ENCODE data around the gene ADAMTS4. TPM values are rescaled to one million over a fixed set of nuclear protein-coding genes. Genes with fewer than 3 reads are reported as not detected.

The ADAMTS4 gene, protein sequence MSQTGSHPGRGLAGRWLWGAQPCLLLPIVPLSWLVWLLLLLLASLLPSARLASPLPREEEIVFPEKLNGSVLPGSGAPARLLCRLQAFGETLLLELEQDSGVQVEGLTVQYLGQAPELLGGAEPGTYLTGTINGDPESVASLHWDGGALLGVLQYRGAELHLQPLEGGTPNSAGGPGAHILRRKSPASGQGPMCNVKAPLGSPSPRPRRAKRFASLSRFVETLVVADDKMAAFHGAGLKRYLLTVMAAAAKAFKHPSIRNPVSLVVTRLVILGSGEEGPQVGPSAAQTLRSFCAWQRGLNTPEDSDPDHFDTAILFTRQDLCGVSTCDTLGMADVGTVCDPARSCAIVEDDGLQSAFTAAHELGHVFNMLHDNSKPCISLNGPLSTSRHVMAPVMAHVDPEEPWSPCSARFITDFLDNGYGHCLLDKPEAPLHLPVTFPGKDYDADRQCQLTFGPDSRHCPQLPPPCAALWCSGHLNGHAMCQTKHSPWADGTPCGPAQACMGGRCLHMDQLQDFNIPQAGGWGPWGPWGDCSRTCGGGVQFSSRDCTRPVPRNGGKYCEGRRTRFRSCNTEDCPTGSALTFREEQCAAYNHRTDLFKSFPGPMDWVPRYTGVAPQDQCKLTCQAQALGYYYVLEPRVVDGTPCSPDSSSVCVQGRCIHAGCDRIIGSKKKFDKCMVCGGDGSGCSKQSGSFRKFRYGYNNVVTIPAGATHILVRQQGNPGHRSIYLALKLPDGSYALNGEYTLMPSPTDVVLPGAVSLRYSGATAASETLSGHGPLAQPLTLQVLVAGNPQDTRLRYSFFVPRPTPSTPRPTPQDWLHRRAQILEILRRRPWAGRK
- 0.61 TPM for total RNA-seq
- polyA plus RNA-seq = 3.0 TPM
- long read RNA-seq, donor 1 = 0 reads
- long read RNA-seq, donor 2, full-length matches to known transcripts = 1 of 1 reads
- long read RNA-seq, donor 2, partial matches to known transcripts = 0 of 1 reads
- long read RNA-seq, donor 2, other reads (novel, unspliced or antisense) = 0 of 1 reads
- long read RNA-seq, donor 3, partial matches to known transcripts = 48 of 77 reads
- long read RNA-seq, donor 3, other reads (novel, unspliced or antisense) = 28 of 77 reads
- long read RNA-seq, donor 4, partial matches to known transcripts = 22 of 49 reads
- long read RNA-seq, donor 4, other reads (novel, unspliced or antisense) = 27 of 49 reads
- long read RNA-seq, donor 5 = 0 reads
- long read RNA-seq, donor 6, full-length matches to known transcripts = 2 of 2 reads
- long read RNA-seq, donor 6, partial matches to known transcripts = 0 of 2 reads
- long read RNA-seq, donor 6, other reads (novel, unspliced or antisense) = 0 of 2 reads
- long read RNA-seq, donor 7, partial matches to known transcripts = 44 of 166 reads
- long read RNA-seq, donor 7, other reads (novel, unspliced or antisense) = 122 of 166 reads
- long read RNA-seq, donor 8 = 0 reads
- long read RNA-seq, donor 9, full-length matches to known transcripts = 1 of 1 reads
- long read RNA-seq, donor 9, partial matches to known transcripts = 0 of 1 reads
- long read RNA-seq, donor 9, other reads (novel, unspliced or antisense) = 0 of 1 reads
- long read RNA-seq, donor 10 = 0 reads

GRCh38 chr1:161198897-161199431 lies at the start of gene ADAMTS4:
Gene ADAMTS4 (minus strand): TSS chr1:161199054. CDS start chr1:161198627, 427 bp downstream.
- H3K4me1 ChIP-seq (ENCODE audit: control insufficient read depth in 2 of 2, insufficient read depth in 2 of 2, low read length in 2 of 2) = peaks cover 17 to 39% of the 10 kb centered on the region in 2 donors
- DNase-seq (ENCODE audit: low read depth in 6 of 9, low spot score in 9 of 9) = no peak
- H3K4me3 ChIP-seq (ENCODE audit: low read length in 2 of 2) = no peak within 1 kb of the TSS
- H3K9me3 ChIP-seq (ENCODE audit: control insufficient read depth in 2 of 2, insufficient read depth in 1 of 2, low read length in 1 of 2) = peaks cover 1 to 7% of the 10 kb centered on the region in 2 donors
- 92% methylated on average over 11 of the region's 11 CpGs for WGBS
- peaks cover 0 to 2% of the 10 kb centered on the region in 2 donors for H3K27me3 ChIP-seq (ENCODE audit: control insufficient read depth in 2 of 2, insufficient read depth in 1 of 2, low read length in 1 of 2)
- peak within 1 kb of the TSS in 1 of 2 donors; percentile 71 for H3K27ac ChIP-seq (ENCODE audit: low read depth in 1 of 2, low read length in 1 of 2)
- peaks cover 2 to 3% of the 10 kb centered on the region in 2 donors for H3K36me3 ChIP-seq (ENCODE audit: control insufficient read depth in 2 of 2, insufficient read depth in 2 of 2, low read length in 1 of 2)

DNA sequence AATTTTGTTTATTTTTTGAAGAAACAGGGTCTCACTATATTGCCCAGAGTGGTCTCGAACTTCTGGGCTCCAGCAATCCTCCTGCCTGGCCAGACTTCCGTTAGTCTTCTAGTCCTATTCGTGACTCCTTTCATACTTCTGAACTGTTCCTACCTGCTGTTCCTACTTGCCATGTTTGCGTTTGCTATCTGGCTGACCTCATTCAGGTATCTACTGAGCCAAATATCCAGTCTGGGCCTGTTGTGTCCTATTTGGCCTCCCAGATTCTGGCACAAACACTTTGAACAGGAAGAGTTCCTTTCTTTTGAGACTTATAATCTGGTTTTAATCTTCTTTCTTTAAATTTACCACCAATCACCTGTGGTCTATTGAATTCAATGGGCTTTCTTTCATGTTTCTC lies 46.0 kb upstream of the ADAMTS4 start:
- WGBS = 82% methylated on average over 4 of the region's 4 CpGs
- no peak overlapping the region for H3K27ac ChIP-seq (ENCODE audit: low read depth in 1 of 2, low read length in 1 of 2)
- DNase-seq (ENCODE audit: low read depth in 6 of 9, low spot score in 9 of 9) = no peak
- no peaks in the 10 kb centered on the region for H3K4me1 ChIP-seq (ENCODE audit: control insufficient read depth in 2 of 2, insufficient read depth in 2 of 2, low read length in 2 of 2)
- no peaks in the 10 kb centered on the region for H3K9me3 ChIP-seq (ENCODE audit: control insufficient read depth in 2 of 2, insufficient read depth in 1 of 2, low read length in 1 of 2)
- H3K36me3 ChIP-seq (ENCODE audit: control insufficient read depth in 2 of 2, insufficient read depth in 2 of 2, low read length in 1 of 2) = no peaks in the 10 kb centered on the region
- H3K27me3 ChIP-seq (ENCODE audit: control insufficient read depth in 2 of 2, insufficient read depth in 1 of 2, low read length in 1 of 2) = no peaks in the 10 kb centered on the region
- no peak overlapping the region for H3K4me3 ChIP-seq (ENCODE audit: low read length in 2 of 2)

DNA sequence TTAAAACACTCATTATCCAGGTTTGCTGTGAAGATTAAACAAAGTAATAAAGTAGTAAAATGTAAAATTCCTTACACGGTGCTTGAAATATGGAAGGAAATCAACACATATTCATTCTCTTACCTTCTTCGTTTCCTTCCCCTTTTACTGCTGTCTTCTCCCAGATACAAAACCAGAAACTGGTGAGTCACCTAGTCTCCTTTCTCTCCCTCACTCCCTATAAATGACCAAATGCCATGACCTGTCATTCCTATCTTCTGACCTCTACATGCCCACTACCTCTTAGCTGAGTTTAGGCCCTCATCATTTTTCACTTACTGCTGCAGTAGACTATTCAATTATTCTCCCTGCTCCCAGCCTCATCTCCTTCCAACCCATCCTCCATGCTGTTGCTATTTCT lies 43.5 kb upstream of the ADAMTS4 start:
- no peak for DNase-seq (ENCODE audit: low read depth in 6 of 9, low spot score in 9 of 9)
- H3K36me3 ChIP-seq (ENCODE audit: control insufficient read depth in 2 of 2, insufficient read depth in 2 of 2, low read length in 1 of 2) = no peaks in the 10 kb centered on the region
- no peaks in the 10 kb centered on the region for H3K9me3 ChIP-seq (ENCODE audit: control insufficient read depth in 2 of 2, insufficient read depth in 1 of 2, low read length in 1 of 2)
- no peak overlapping the region for H3K4me3 ChIP-seq (ENCODE audit: low read length in 2 of 2)
- 30% methylated on average over 2 of the region's 2 CpGs for WGBS
- no peaks in the 10 kb centered on the region for H3K27me3 ChIP-seq (ENCODE audit: control insufficient read depth in 2 of 2, insufficient read depth in 1 of 2, low read length in 1 of 2)
- H3K4me1 ChIP-seq (ENCODE audit: control insufficient read depth in 2 of 2, insufficient read depth in 2 of 2, low read length in 2 of 2) = no peaks in the 10 kb centered on the region
- H3K27ac ChIP-seq (ENCODE audit: low read depth in 1 of 2, low read length in 1 of 2) = no peak overlapping the region

DNA sequence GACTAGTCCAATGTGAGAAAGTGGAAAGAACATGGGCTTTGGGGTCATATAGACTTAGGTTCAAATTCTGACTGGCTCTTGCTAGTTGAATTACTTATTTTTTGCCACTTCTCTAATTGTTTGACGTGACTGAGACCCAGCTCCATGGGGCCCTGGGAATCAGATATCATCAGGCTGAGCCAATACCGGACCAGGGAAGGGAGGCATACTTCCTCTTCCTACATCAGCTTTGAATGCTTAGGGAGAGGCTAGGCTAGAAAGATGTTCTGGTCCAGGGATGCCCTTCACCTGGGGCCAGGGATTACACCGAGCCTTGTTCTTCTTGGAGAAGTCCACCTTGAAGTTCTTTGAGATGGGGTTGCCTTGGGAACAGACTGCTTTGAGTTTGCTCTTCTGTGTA lies 42.8 kb upstream of the ADAMTS4 start:
- Histone ChIP-seq H3K27me3 (ENCODE audit: control insufficient read depth in 2 of 2, insufficient read depth in 1 of 2, low read length in 1 of 2) (no peaks in the 10 kb centered on the region), H3K36me3 (ENCODE audit: control insufficient read depth in 2 of 2, insufficient read depth in 2 of 2, low read length in 1 of 2) (no peaks in the 10 kb centered on the region), H3K9me3 (ENCODE audit: control insufficient read depth in 2 of 2, insufficient read depth in 1 of 2, low read length in 1 of 2) (no peaks in the 10 kb centered on the region), H3K27ac (ENCODE audit: low read depth in 1 of 2, low read length in 1 of 2) (no peak overlapping the region), H3K4me3 (ENCODE audit: low read length in 2 of 2) (no peak overlapping the region), H3K4me1 (ENCODE audit: control insufficient read depth in 2 of 2, insufficient read depth in 2 of 2, low read length in 2 of 2) (no peaks in the 10 kb centered on the region)
- 95% methylated on average over 3 of the region's 3 CpGs for WGBS
- no peak for DNase-seq (ENCODE audit: low read depth in 6 of 9, low spot score in 9 of 9)

DNA sequence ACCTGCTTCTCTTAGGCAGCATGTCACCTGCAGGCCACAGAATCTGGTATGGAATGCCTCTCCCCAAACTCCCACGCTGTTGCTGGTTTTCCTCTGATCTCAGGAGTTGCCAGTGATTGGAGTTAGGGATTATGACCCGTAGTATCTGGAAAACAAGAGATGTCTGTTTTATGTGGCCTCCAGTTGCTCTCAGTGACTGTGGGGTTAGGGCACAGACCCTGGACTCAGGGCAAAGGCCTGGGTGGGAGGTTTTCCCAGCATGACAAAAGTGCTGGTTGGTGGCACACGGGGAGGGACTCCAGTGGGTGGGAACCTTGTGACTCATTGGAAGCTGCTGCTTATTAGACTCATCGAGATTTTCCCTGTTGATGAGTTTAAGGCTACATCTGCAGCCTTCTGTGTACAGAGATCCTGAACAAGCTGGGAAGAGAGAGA lies 39.2 kb upstream of the ADAMTS4 start, which contains the start of gene NR1I3:
NR1I3 (minus strand) TSS at position 165 of the 435 bp plus-strand sequence. CDS start 1,638 bp downstream, outside the sequence.
- Histone ChIP-seq H3K36me3 (ENCODE audit: control insufficient read depth in 2 of 2, insufficient read depth in 2 of 2, low read length in 1 of 2) (no peaks in the 10 kb centered on the region), H3K4me1 (ENCODE audit: control insufficient read depth in 2 of 2, insufficient read depth in 2 of 2, low read length in 2 of 2) (no peaks in the 10 kb centered on the region), H3K9me3 (ENCODE audit: control insufficient read depth in 2 of 2, insufficient read depth in 1 of 2, low read length in 1 of 2) (no peaks in the 10 kb centered on the region), H3K27me3 (ENCODE audit: control insufficient read depth in 2 of 2, insufficient read depth in 1 of 2, low read length in 1 of 2) (no peaks in the 10 kb centered on the region), H3K27ac (ENCODE audit: low read depth in 1 of 2, low read length in 1 of 2) (no peak within 1 kb of the TSS), H3K4me3 (ENCODE audit: low read length in 2 of 2) (no peak within 1 kb of the TSS)
- DNase-seq (ENCODE audit: low read depth in 6 of 9, low spot score in 9 of 9) = no peak
- 95% methylated on average over 4 of the region's 4 CpGs for WGBS

GRCh38 chr1:161235957-161236775 lies 37.3 kb upstream of the ADAMTS4 start:
- WGBS = 90% methylated on average over 5 of the region's 5 CpGs
- Histone ChIP-seq H3K27me3 (ENCODE audit: control insufficient read depth in 2 of 2, insufficient read depth in 1 of 2, low read length in 1 of 2) (no peaks in the 10 kb centered on the region), H3K4me1 (ENCODE audit: control insufficient read depth in 2 of 2, insufficient read depth in 2 of 2, low read length in 2 of 2) (no peaks in the 10 kb centered on the region), H3K36me3 (ENCODE audit: control insufficient read depth in 2 of 2, insufficient read depth in 2 of 2, low read length in 1 of 2) (no peaks in the 10 kb centered on the region), H3K27ac (ENCODE audit: low read depth in 1 of 2, low read length in 1 of 2) (no peak overlapping the region), H3K4me3 (ENCODE audit: low read length in 2 of 2) (no peak overlapping the region), H3K9me3 (ENCODE audit: control insufficient read depth in 2 of 2, insufficient read depth in 1 of 2, low read length in 1 of 2) (no peaks in the 10 kb centered on the region)
- no peak for DNase-seq (ENCODE audit: low read depth in 6 of 9, low spot score in 9 of 9)

DNA sequence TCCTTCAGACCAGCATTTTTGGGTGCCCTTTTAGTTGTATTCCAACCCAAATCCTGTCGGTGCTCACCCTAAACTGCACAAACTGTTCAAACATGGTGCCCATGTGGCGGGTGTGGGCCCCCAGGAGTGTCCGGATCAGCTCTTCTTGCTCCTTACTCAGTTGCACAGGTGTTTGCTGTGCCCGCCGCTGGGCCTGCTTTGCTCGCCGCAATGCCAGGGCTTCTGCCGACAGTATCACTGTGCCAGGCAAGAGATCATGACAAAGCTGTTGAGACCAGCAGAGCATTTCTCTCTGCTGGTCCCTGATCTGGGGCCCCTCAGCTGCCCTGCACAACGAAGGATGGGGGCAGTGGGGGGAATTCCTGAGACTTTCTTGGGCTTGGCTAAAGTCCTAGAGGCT lies 34.2 kb upstream of the ADAMTS4 start:
- H3K4me1 ChIP-seq (ENCODE audit: control insufficient read depth in 2 of 2, insufficient read depth in 2 of 2, low read length in 2 of 2) = peaks cover 0 to 2% of the 10 kb centered on the region in 2 donors
- H3K9me3 ChIP-seq (ENCODE audit: control insufficient read depth in 2 of 2, insufficient read depth in 1 of 2, low read length in 1 of 2) = no peaks in the 10 kb centered on the region
- 91% methylated on average over 9 of the region's 9 CpGs for WGBS
- H3K36me3 ChIP-seq (ENCODE audit: control insufficient read depth in 2 of 2, insufficient read depth in 2 of 2, low read length in 1 of 2) = peaks cover 15 to 22% of the 10 kb centered on the region in 2 donors
- no peak for DNase-seq (ENCODE audit: low read depth in 6 of 9, low spot score in 9 of 9)
- H3K27me3 ChIP-seq (ENCODE audit: control insufficient read depth in 2 of 2, insufficient read depth in 1 of 2, low read length in 1 of 2) = no peaks in the 10 kb centered on the region
- H3K4me3 ChIP-seq (ENCODE audit: low read length in 2 of 2) = no peak overlapping the region
- no peak overlapping the region for H3K27ac ChIP-seq (ENCODE audit: low read depth in 1 of 2, low read length in 1 of 2)

Data from thymus (tissue), 14 donors.